CD4-positive, alpha-beta memory T cell (primary cell): ENCODE data around the gene ATP13A3. TPM values are rescaled to one million over a fixed set of nuclear protein-coding genes. Genes with fewer than 3 reads are reported as not detected.

Experiments used
- CTCF ChIA-PET: fragments of 350-600 bp; sonication (Branson Sonifier 250); formaldehyde crosslinking; loops from one replicate; lab custom pipeline; 2021; ENCODE audit warnings: inconsistent platforms; ENCODE audit not compliant: partially characterized antibody; lab: Charles Lee
- POLR2A ChIA-PET: fragments of 350-600 bp; sonication (Branson Sonifier 250); formaldehyde crosslinking; loops from one replicate; lab custom pipeline; 2021; ENCODE audit not compliant: partially characterized antibody; lab: Charles Lee
- DNase-seq, 5 donors: peaks; one replicate each; pipeline versions ENCODE4 v3.0.0 to v3.0.0-alpha.2; 2020 to 2022; ENCODE audit warnings: mixed read lengths in 1 of 5
- H3K27ac ChIP-seq: one replicate; pipeline ENCODE4 v1.7.0; 2013; ENCODE audit warnings: low read depth, low read length
- H3K27me3 ChIP-seq: 2 replicates; pipeline ENCODE4 v1.7.0; 2013; ENCODE audit warnings: mild to moderate bottlenecking, low read length, moderate library complexity; ENCODE audit not compliant: insufficient read depth
- H3K36me3 ChIP-seq: 2 replicates; pipeline ENCODE4 v1.7.0; 2013; ENCODE audit warnings: mild to moderate bottlenecking, low read length, moderate library complexity; ENCODE audit not compliant: insufficient read depth
- H3K4me1 ChIP-seq: 2 replicates; pipeline ENCODE4 v1.7.0; 2013; ENCODE audit warnings: mild to moderate bottlenecking, low read length, moderate library complexity; ENCODE audit not compliant: insufficient read depth
- H3K4me3 ChIP-seq, 2 donors: one replicate each; pipeline ENCODE4 v1.7.0; 2013; ENCODE audit warnings: low read length in 2 of 2, mild to moderate bottlenecking in 1 of 2
- H3K9me3 ChIP-seq, 2 donors: one replicate each; pipeline ENCODE4 v1.7.0; 2013; ENCODE audit warnings: low read length in 2 of 2, control low read depth in 1 of 2; ENCODE audit not compliant: control insufficient read depth in 1 of 2
- H3K27ac Mint-ChIP-seq, 7 donors: one replicate each; pipeline ENCODE4 v1.8.0; 2020 to 2021; ENCODE audit warnings: mixed read lengths in 7 of 7, mild to moderate bottlenecking in 6 of 7, inconsistent platforms in 3 of 7, moderate library complexity in 3 of 7
- H3K27me3 Mint-ChIP-seq, 2 donors: one replicate each; pipeline ENCODE4 v1.8.0; 2020 to 2021; ENCODE audit warnings: mixed read lengths in 2 of 2
- H3K36me3 Mint-ChIP-seq, 2 donors: one replicate each; pipeline ENCODE4 v1.8.0; 2020 to 2021; ENCODE audit warnings: mixed read lengths in 2 of 2, inconsistent platforms in 1 of 2, mild to moderate bottlenecking in 1 of 2
- H3K4me1 Mint-ChIP-seq, 4 donors: one replicate each; pipeline ENCODE4 v1.8.0; 2020 to 2021; ENCODE audit warnings: mixed read lengths in 4 of 4, mild to moderate bottlenecking in 1 of 4
- H3K4me3 Mint-ChIP-seq, 8 donors: one replicate each; pipeline ENCODE4 v1.8.0; 2020 to 2021; ENCODE audit warnings: mixed read lengths in 8 of 8, mild to moderate bottlenecking in 7 of 8, moderate library complexity in 6 of 8, inconsistent platforms in 3 of 8
- H3K9me3 Mint-ChIP-seq, 8 donors: one replicate each; pipeline ENCODE4 v1.8.0; 2020 to 2021; ENCODE audit warnings: mixed read lengths in 8 of 8, mild to moderate bottlenecking in 5 of 8, inconsistent platforms in 3 of 8, moderate library complexity in 1 of 8
- intact Hi-C: fragments of 100-400 bp; cut with micrococcal nuclease; formaldehyde crosslinking; loops from one replicate; pipeline ENCODE4 v1.15.1; 2023
- polyA plus RNA-seq, 2 donors: library from polyadenylated mRNA; unstranded; fragments of 300-500 nt; fragmentation: Illumina TruSeq; gene quantifications; one replicate each; pipeline ENCODE4 v1.2.3, GENCODE V29; 2021
- total RNA-seq, 2 experiments: library from RNA; stranded (reverse); gene quantifications; one replicate each; pipeline ENCODE4 v1.2.3, GENCODE V29; 2021

Gene ATP13A3
- total and polyA plus RNA-seq, 4 experiments from 2014 or later = 6.7 to 62.7 (median 36.0) TPM

- no peak overlapping the region for H3K27ac ChIP-seq
- no peaks in the 10 kb centered on the region for H3K9me3 Mint-ChIP-seq
These were observed 79.4 kb downstream of the ATP13A3 start for GRCh38 chr3:194407423-194407822.

GRCh38 chr3:194405766-194406165 lies 81.0 kb downstream of the ATP13A3 start:
- peak overlapping the region in 1 of 7 donors; percentile 36 for H3K27ac Mint-ChIP-seq
- no peaks in the 10 kb centered on the region for H3K27me3 ChIP-seq
- peaks cover 11% of the 10 kb centered on the region for H3K36me3 ChIP-seq
- POLR2A ChIA-PET = no interaction called here
- intact Hi-C loops = loop anchor here (10.0 kb wide), 1 partner anchor 1941 kb away; no protein-coding TSS in a partner anchor
- no peak overlapping the region for H3K4me3 Mint-ChIP-seq
- no peak overlapping the region for H3K27ac ChIP-seq
- H3K9me3 Mint-ChIP-seq = no peaks in the 10 kb centered on the region
- peaks cover 5% of the 10 kb centered on the region for H3K4me1 ChIP-seq
- no peak overlapping the region for H3K4me3 ChIP-seq
- H3K4me1 Mint-ChIP-seq = peaks cover 0 to 7% (median 4%) of the 10 kb centered on the region in 4 donors
- CTCF ChIA-PET = interaction anchor here (0.8 to 7.5 kb wide), 7 partner anchors 8 to 97 kb away, joined by 3 to 100 read pairs (median 7); no protein-coding TSS in a partner anchor
- peaks cover 20 to 26% of the 10 kb centered on the region in 2 donors for H3K36me3 Mint-ChIP-seq
- no peaks in the 10 kb centered on the region for H3K9me3 ChIP-seq
- no peak for DNase-seq
- no peaks in the 10 kb centered on the region for H3K27me3 Mint-ChIP-seq

More at GRCh38 chr3:194407423-194407822, 79.4 kb downstream of the ATP13A3 start:
- Histone ChIP-seq H3K9me3 (no peaks in the 10 kb centered on the region), H3K4me1 (peaks cover 5% of the 10 kb centered on the region), H3K36me3 (peaks cover 11% of the 10 kb centered on the region), H3K27me3 (no peaks in the 10 kb centered on the region), H3K4me3 (no peak overlapping the region)
- H3K4me1 Mint-ChIP-seq = peaks cover 0 to 7% (median 5%) of the 10 kb centered on the region in 4 donors
- no peak overlapping the region for H3K4me3 Mint-ChIP-seq
- intact Hi-C loops = loop anchor here (10.0 kb wide), 1 partner anchor 1943 kb away; no protein-coding TSS in a partner anchor
- ChIA-PET POLR2A (interaction anchor here (1.1 kb wide), 1 partner anchor 10 kb away, joined by 5 read pairs; no protein-coding TSS in a partner anchor), CTCF (interaction anchor here (0.9 to 7.5 kb wide), 5 partner anchors 10 to 74 kb away, joined by 3 to 100 read pairs (median 10); no protein-coding TSS in a partner anchor)
- H3K36me3 Mint-ChIP-seq = peaks cover 23 to 34% of the 10 kb centered on the region in 2 donors
- H3K27me3 Mint-ChIP-seq = no peaks in the 10 kb centered on the region
- no peak for DNase-seq
- H3K27ac Mint-ChIP-seq = no peak overlapping the region

- no peak overlapping the region for H3K4me3 ChIP-seq
- ChIA-PET POLR2A (no interaction called here), CTCF (interaction anchor here (0.8 to 7.5 kb wide), 6 partner anchors 10 to 71 kb away, joined by 3 to 100 read pairs (median 7); no protein-coding TSS in a partner anchor)
- H3K9me3 ChIP-seq = no peaks in the 10 kb centered on the region
- intact Hi-C loops = loop anchor here (1.0 to 10.0 kb wide), 3 partner anchors 60 to 1940 kb away; no protein-coding TSS in a partner anchor
- H3K27ac ChIP-seq = no peak overlapping the region
- H3K4me1 Mint-ChIP-seq = peaks cover under 1 to 14% (median 7%) of the 10 kb centered on the region in 4 donors
- H3K4me1 ChIP-seq = peaks cover 9% of the 10 kb centered on the region
- H3K9me3 Mint-ChIP-seq = no peaks in the 10 kb centered on the region
- H3K36me3 Mint-ChIP-seq = peaks cover 20% of the 10 kb centered on the region in 2 donors
- H3K27me3 ChIP-seq = no peaks in the 10 kb centered on the region
- peaks cover 0 to 2% of the 10 kb centered on the region in 2 donors for H3K27me3 Mint-ChIP-seq
- peak overlapping the region in 2 of 8 donors; percentile 43 to 75 for H3K4me3 Mint-ChIP-seq
- DNase-seq = peak; percentile 42 to 61 (median 56)
- H3K27ac Mint-ChIP-seq = peak overlapping the region in 2 of 7 donors; percentile 1 to 14
- H3K36me3 ChIP-seq = peaks cover 11% of the 10 kb centered on the region
These were observed 82.2 kb downstream of the ATP13A3 start for GRCh38 chr3:194404365-194405140.

GRCh38 chr3:194401868-194402329 lies 84.9 kb downstream of the ATP13A3 start:
- intact Hi-C loops = loop anchor here (10.0 kb wide), 1 partner anchor 1937 kb away; no protein-coding TSS in a partner anchor
- DNase-seq = no peak
- ChIA-PET POLR2A (no interaction called here), CTCF (interaction anchor here (0.6 to 7.5 kb wide), 5 partner anchors 10 to 76 kb away, joined by 3 to 100 read pairs (median 3); no protein-coding TSS in a partner anchor)
- Mint-ChIP-seq H3K4me1 (peaks cover 12 to 38% (median 27%) of the 10 kb centered on the region in 4 donors), H3K27ac (no peak overlapping the region), H3K27me3 (peaks cover 5 to 6% of the 10 kb centered on the region in 2 donors), H3K36me3 (peaks cover 6 to 9% of the 10 kb centered on the region in 2 donors), H3K4me3 (no peak overlapping the region), H3K9me3 (no peaks in the 10 kb centered on the region)
- peaks cover 33% of the 10 kb centered on the region for H3K4me1 ChIP-seq
- no peak overlapping the region for H3K27ac ChIP-seq
- no peaks in the 10 kb centered on the region for H3K27me3 ChIP-seq
- H3K9me3 ChIP-seq = no peaks in the 10 kb centered on the region
- H3K4me3 ChIP-seq = no peak overlapping the region
- no peaks in the 10 kb centered on the region for H3K36me3 ChIP-seq

- Mint-ChIP-seq H3K27me3 (peaks cover 5 to 8% of the 10 kb centered on the region in 2 donors), H3K36me3 (peaks cover 6 to 9% of the 10 kb centered on the region in 2 donors), H3K4me3 (no peak overlapping the region), H3K27ac (no peak overlapping the region), H3K4me1 (peaks cover 14 to 40% (median 28%) of the 10 kb centered on the region in 4 donors), H3K9me3 (no peaks in the 10 kb centered on the region)
- H3K4me1 ChIP-seq = peaks cover 37% of the 10 kb centered on the region
- intact Hi-C loops = loop anchor here (10.0 kb wide), 1 partner anchor 1937 kb away; no protein-coding TSS in a partner anchor
- no peaks in the 10 kb centered on the region for H3K36me3 ChIP-seq
- no peaks in the 10 kb centered on the region for H3K9me3 ChIP-seq
- no peak overlapping the region for H3K27ac ChIP-seq
- H3K27me3 ChIP-seq = no peaks in the 10 kb centered on the region
- H3K4me3 ChIP-seq = no peak overlapping the region
- CTCF ChIA-PET = interaction anchor here (7.5 kb wide), 1 partner anchor 59 kb away, joined by 94 read pairs; no protein-coding TSS in a partner anchor
- POLR2A ChIA-PET = no interaction called here
- no peak for DNase-seq
These were observed 85.5 kb downstream of the ATP13A3 start for GRCh38 chr3:194401346-194401745.

GRCh38 chr3:194399874-194400411 lies 86.9 kb downstream of the ATP13A3 start:
- Mint-ChIP-seq H3K36me3 (peaks cover 0 to 9% of the 10 kb centered on the region in 2 donors), H3K9me3 (no peaks in the 10 kb centered on the region), H3K27ac (peak overlapping the region in 1 of 7 donors; percentile 51), H3K27me3 (peaks cover 7 to 8% of the 10 kb centered on the region in 2 donors), H3K4me3 (peak overlapping the region in 1 of 8 donors; percentile 52), H3K4me1 (peaks cover 22 to 54% (median 38%) of the 10 kb centered on the region in 4 donors)
- ChIA-PET POLR2A (no interaction called here), CTCF (no interaction called here)
- no peaks in the 10 kb centered on the region for H3K27me3 ChIP-seq
- H3K4me3 ChIP-seq = no peak overlapping the region
- no peak overlapping the region for H3K27ac ChIP-seq
- intact Hi-C loops = loop anchor here (10.0 kb wide), 1 partner anchor 1935 kb away; no protein-coding TSS in a partner anchor
- no peak for DNase-seq
- no peaks in the 10 kb centered on the region for H3K36me3 ChIP-seq
- H3K9me3 ChIP-seq = no peaks in the 10 kb centered on the region
- H3K4me1 ChIP-seq = peaks cover 46% of the 10 kb centered on the region
